HG03469 (cell line): ENCODE measurements around the gene PSMD6.

Source experiments
- ATAC-seq: cut with Tn5 transposase; IDR thresholded peaks from one replicate; pipeline ENCODE4 v1.9.1; 2021; ENCODE audit warnings: mild to moderate bottlenecking, moderate library complexity, moderate number of reproducible peaks; ENCODE audit not compliant: unreplicated experiment

The PSMD6 gene

DNA sequence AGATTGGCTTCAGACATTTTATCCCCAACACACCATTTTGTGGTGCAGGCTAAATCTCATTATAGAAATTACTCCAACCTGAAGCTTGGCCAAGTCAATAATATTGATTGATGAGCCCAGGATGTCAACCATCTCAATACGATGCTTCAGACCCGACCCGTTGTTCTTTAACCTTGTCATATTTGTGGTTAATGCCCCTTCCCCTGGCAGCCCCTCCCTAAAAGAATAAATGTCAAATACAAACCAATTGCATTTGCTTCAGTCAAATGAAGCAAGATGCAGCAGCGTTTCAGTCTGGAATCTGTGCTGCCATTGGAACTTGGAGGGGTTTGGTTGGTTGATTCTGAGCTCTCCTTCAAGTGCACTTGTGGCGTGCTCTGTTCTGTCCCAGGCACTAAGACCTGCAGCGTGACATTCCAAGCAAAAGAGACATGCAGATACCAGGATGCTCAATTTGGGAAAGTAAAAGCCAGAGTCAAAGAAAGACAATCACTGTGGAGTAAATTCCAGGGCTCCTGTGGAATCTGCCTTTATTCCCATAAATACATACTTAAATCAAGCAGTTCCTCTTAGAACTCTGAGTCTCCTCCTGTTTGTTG is 23.8 kb upstream of the PSMD6 start:
- ATAC-seq, result no peak

DNA sequence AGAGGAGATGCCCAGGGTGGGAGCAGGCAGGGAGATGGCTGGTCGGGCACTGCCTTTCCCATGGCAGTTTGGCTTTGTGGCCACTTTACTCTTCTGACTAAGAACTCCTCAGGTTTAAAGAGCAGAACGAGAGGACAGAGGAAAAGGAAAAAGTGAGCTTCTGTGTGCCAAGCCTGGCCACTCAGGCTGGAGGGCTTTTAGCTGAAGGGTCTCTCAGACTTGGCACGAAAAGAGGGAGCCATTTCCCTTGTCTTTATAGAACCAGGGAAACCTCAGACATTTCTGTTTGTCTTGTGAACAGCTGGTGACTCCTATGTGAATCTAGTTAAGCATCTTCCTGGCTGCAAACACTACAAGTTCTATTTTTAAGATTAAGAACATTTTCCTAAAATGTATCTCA is 23.3 kb upstream of the PSMD6 start:
- no peak for ATAC-seq

DNA sequence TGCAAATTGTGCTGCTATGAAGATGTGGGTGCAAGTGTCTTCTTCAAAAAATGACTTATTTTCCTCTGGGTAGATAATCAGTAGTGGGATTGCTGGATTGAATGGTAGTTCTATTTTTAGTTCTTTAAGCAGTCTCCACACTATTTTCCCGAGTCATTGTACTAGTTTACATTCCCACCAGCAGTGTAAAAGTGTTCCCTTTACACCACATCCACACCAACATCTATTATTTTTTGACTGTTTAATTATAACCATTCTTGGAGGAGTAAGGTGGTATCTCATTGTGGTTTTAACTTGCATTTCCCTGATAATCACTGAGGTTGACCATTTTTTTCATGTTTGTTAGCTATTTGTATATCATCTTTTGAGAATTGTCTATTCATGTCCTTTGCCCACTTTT is 19.7 kb upstream of the PSMD6 start:
- no peak for ATAC-seq

DNA sequence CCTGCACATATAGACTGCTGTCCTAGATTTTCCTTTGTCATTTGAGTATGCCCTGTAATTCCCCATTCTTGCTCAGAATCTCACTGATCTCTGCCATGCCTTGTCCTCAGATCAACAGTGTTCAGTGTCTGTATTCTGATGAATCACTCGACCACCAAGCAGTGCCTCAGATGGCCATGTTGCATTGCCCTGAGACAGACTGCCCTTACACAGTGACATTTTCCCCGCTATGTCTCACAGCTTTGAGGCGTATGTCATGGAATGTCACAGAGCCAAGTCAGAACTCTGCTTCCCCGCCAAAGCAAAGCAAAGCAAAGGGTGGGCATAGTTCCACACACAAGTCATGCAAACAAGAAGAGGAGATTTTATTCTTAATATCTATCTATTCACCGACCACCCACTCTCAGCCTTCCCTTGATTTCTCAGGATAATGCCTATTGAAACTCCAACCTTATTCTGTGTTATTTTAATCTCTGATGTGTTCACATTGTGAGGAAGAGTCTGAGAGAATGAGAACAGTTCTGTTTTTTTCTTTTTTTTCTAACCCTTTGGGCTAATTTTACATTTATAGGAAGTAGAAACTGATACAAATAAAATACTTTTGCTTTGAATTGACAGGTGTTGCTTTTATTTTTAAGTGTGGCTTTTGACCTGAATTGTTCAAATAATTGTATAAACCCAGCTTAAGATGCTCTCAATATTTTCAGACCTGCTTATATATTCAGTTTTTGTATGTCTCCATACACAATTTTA is 16.9 kb upstream of the PSMD6 start:
- ATAC-seq, result no peak

DNA sequence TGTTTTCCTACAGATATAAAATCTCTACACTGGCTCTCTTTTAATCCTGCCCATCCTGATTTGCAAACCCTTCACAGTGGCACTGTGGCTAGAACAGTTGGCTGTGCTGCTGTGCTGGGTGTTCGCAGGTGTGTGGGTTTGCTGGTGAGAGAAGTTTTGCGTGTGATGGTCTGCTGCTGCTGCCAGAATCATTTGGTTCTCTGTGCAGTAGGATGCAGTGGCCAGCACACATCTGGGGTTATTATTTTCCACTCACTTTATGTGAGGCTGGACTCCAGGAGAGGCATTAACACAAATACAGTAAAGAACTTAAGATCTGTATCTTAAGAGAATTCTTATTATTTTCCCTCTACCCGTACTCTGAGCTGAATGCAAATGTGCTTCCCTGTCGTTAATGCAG is 16.0 kb upstream of the PSMD6 start:
- no peak for ATAC-seq

DNA sequence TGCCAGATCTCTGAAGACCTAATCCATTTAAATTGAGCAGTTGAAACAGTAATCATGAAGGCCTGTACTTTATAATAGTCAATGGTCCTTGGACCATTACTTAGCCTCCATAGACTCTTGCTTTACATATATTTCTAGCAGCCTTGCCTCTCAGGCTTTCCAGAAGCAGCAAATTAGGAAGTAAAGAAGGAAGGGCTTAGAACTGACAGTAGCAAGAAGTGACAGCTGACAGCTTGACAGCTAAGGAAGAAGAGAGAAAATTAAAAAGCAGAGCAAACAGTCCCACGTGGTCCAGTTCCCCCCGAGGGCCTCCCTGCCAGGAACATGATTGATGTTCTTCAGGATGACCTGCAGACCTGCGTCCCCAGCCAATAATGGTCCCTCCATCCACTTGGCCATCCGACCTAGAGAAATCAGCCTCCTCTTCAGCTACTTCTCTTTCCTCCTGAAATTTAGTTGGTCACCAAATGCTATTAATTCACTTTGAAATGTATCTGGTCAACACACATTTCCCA is 15.0 kb upstream of the PSMD6 start:
- ATAC-seq, result no peak

DNA sequence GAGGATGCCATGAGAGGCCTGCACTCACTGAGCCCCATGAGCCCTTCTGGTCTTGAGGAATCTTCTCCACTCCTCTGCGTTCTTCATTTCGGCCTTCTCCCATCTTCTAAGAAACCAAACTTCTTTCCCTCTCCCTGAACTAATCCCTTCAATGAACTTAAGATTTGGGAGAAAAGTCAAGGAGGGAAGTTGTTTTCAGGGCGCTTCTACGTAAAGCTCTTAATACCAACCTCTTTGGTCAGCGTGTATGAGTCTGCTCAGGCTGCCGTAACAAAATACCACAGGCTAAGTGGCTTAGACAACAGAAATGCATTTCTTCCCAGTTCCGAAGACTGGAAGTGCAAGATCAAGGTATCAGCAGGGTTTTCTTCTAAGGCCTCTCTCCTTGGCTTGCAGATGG is 13.8 kb upstream of the PSMD6 start:
- no peak for ATAC-seq

DNA sequence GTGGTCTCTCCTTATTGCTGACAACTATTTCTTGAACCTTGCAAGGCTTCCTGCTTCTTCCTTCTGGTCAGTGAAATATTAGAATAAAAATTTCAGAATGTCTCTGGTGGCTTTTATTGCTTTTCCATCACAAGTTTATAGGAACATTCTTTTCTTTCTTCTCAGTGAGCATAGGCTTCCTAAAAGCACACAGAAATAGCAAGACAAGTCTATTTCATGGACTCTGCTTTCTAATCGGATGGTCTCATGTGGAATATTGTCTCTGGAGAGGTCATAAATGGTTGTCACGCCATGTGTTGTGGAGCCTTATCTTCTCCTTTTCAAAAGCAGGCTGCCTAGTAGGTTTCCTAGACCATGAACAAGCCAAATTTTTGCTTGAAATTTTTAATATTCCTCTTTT is 9.8 kb upstream of the PSMD6 start:
- ATAC-seq, result no peak

DNA sequence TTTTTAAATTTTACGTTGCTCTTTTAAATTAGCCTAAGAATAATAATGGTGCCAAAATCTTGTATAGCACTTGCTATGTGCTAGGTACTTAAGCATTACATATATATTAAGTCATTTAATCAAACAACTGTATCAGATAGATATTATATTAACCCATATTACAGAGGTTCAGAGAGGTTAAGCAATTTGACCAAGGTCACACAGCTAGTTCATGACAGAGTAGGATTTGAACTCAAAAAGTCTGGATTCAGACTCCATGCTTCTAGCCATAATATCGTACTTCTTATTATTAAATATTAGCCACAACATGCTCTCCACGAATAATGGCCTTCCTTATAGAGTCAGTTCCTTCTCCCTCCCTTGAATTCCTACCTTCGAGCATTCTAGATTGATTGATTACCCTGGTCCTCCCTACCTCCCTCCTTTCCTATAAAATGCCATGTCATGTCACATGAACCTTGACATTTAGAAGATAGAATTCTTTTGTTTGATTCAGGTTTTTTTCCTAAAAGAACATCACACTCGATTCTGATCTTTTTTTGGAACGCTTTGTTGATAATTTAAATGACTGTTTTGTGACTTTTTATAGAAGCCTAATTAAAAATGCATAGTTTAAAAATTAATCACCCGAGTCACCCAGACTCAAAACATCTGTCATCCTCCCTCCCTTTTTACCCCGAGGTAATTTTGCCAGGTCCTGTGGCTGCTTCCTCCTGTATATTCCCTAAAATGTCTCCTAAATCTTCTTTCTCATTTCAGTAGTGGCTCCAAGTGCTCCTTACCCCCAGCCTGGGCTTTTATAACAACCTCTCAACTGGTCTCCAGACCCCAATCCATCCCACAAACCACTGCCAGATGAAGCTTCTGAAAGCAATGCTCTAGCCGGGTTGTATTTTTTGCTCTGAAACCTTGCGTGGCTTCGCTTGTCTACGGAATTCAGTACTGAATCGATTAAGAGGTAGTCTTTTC is 8.5 kb upstream of the PSMD6 start:
- no peak for ATAC-seq

DNA sequence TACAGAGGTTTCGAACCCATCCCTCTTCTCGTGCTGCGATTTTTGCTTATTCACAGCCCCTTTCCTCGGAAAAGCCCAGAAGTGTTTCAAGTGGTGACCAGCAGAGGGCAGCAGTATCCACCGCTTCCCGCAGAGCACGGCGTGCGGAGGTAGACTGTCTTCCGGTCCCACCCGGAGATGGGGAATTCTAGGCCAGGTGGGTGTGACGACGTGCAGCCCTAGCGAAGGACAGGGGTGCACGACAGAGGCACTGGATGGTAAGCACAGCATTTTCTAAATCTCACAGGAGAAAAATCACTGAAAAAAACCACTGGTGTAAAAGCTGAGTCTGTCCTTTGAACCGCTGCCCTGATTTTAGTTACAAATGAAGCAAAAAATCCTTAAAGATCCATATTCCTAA is 7.4 kb upstream of the PSMD6 start:
- ATAC-seq, result peak; percentile 93

DNA sequence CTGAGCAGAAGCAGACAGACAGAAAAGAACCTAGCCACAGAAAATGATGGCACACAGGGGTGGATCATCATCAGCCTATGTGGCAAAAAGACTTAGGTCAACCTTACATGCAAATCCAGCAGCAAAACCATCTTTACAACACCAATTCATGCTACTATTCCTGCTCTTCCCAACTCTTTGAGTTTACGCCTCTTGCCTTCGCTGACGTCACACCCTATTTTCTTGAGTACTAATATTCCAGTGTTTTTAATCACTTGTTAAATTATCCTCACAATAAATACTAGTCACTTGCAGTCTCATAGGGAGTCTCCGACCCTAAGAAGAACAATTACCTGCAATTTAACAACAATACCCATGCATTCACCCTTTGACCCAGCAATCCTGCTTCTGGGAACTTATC is 6.0 kb upstream of the PSMD6 start:
- ATAC-seq, result no peak

DNA sequence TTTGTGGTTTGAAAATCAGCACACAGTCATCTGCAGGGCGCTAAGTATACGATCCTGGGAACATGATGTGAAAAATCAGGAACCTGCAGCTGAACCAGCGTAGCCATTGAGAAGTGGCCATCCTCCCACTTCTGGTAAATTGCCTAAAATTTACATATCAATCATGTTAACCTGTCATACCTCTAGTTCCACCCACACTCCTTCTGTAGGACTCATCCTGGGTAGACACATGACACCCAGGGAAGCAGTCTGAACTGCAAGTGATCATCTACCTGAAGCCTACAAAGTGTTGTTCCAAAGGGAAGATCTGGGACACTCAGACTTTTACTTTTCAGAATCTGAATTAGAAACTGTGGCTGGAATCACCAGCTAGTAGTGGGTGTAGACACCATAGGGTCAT is 5.5 kb upstream of the PSMD6 start:
- ATAC-seq, result no peak

DNA sequence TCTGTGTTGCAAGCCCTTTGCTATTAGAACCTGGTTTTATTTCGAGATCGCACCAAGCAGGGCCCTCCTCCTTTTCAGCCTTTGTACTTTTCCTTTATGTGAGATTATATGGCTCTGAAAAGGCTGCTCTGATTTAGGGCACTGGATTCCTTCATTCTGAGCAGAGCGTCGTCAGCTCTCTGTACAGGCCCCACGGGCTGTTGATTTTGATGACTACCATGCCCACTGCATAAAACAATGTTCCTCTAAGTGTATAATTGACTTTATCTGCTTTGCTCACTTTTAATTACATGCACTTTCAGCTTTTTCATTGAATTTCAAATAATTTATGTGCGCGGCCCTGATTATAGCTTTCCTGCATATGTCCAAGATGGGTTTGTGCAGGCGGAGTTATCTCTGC is 4.4 kb upstream of the PSMD6 start:
- no peak for ATAC-seq

DNA sequence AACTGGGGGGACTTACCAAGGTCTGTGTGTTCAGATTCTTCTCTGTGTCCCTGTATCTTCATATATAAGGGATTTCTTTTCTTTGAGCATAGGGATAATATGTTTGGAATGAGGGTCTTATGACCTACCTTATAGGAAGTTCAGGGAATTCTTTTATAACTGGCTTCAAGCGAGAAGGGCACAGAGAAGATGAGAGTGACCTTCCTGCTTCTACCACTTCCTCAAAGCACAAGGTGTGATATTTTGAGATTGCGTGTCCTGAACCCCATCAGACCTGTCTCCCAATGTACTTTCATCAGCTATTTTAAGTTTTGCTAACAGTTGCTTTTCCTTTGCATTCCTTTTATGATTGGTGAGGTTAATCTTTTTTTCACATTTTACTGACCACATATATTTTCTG is 3.1 kb upstream of the PSMD6 start:
- no peak for ATAC-seq

DNA sequence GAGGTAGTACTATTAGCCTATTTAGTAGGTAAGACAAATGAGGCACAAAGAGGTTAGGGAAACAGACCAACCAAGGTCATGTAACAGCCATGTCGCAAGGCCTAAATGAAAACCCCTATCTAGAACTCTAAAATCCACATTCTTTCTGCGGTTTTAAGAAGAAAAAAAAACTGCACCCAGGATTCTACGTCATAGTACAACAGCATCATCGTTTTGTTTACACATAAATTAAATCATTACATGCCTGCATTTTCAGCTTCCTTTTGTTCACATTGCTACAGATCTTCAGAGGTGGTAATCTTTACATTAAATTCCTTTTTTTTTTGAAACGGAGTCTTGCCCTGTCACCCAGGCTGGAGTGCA is 548 bp upstream of the PSMD6 start:
- ATAC-seq, result no peak

DNA sequence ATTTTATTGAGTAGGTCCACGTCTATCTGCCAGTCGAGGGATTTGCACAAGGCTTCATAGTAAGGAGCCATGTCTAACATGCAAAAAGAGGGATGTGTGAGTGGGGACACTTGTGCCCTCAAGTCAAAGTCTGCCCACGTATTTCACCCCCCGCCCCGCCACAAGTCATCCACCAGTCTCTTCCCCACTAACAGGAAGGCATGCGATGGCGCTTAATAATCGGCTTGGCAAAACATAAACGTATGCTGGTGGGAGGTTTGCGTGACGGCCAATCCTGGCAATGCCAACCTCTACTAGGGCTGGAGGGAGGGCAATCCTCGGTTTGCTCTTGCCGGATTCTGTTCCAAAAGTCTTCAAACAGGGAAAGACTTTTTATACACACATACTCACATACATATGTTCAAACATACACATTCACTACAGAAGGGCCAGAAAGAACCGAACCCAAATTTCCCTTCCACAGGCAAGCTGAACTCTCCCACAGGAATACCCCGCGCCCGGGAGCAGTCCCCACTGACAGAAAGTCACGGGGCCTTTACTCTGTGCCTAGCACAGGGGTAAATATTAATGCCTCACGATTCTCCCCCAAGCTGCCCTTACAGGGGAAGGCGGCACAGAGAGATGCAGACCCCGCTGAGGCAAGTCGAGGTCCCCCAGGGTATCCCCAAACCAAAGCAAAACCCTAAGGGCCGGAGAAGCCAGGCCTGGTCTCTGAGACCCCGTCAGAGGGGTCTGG is 675 bp downstream of the PSMD6 start:
- no peak for ATAC-seq

DNA sequence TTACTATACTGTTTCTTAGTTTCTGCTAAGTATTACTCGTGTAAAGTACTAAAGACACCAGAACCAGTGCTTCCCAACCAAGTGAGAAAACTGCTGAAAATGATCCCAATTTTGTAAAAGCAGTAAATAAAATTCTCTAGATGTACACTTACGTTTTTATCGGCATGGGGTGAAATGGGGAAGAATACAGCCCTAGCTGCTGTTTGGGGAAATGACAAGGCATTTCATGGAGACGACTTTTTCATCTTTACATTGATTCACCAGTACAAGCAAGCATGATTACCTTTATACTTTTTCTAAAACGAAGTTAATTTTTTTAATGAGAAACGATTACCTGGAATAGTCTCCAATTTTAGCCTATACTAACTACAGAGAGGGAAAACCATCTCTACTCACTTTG is 1.4 kb downstream of the PSMD6 start:
- no peak for ATAC-seq

DNA sequence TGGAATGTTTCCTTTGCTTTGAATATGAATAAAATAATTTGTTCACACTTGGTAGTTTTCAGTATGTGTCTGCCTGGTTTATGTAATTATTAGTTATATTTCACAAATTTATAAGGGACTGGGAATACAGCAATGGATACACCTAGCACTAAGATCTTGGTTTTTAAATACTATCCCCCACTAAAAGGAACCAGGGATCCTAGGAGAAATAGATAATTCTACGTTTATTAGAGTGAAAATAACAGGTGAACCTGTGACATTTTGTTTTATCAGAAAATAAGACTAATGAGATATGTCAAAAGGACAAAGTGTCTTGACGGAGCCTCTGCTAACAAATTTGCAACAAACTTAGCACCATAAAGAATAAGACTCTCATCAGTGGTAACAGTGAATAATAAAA is 3.4 kb downstream of the PSMD6 start:
- no peak for ATAC-seq

DNA sequence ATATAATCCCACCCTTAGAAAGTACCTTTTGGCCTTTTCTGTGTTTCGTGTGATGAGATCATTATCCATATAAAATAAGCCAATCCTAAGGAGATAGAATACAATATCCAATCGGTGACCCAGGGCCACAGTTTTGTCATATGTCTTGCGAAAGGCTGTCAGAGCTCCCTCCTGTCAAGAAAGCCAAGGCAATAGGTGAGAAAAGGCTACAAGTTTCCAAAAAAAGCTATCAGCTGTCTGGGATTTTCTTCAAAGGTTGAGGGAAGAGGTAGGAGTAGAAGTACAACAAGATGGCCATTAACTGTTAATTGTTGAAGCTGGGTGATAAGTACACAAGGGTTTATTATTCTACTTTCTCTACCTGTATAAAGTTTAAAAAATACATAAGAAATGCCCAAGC is 4.0 kb downstream of the PSMD6 start:
- ATAC-seq, result no peak

DNA sequence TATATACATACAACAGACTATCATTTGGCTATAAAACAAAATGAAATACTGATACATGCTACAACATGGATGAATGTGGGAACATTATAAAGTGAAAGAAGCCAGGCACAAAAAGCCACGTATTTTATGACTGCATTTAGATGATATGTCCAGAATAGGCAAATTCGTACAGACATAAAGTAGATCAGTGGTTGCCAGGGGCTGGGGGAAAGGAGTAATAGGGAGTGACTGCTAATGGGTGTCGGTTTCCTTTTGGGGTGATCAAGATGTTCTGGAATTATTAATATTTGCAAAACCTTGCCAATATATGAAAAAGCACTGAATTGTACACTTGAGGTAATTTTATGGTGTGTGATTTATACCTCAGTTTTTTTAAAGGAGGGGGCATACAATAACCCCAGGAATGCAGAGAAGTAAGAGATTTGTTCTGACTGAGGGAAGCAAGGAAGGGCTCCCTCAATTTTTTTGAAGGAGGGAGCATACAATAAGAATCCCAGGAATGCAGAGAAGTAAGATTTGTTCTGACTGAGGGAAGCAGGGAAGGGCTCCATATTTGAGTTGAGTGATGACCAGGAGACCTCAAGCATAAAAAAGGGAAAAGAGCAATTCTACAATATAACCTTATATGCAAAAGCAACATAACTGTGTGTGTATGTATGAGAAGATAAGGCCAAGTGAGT is 6.2 kb downstream of the PSMD6 start:
- ATAC-seq, result no peak
